Measurements from ENCODE around the gene GRB2.

GRB2 gene

GRCh38 chr17:75339971-75340370, 65.5 kb downstream of the GRB2 start:
- H3K4me3 ChIP-seq (ENCODE audit: low read length): no peak overlapping the region
- no peak overlapping the region for H3K27ac ChIP-seq (ENCODE audit: low read depth, low read length)
- no peak overlapping the region for H3K9ac ChIP-seq (ENCODE audit: low read length)
- H3K27me3 ChIP-seq (ENCODE audit: control insufficient read depth, insufficient read depth, low read length): no peaks in the 10 kb centered on the region
- peaks cover 4% of the 10 kb centered on the region for H3K4me1 ChIP-seq (ENCODE audit: control insufficient read depth, insufficient read depth, low read length)
- H3K36me3 ChIP-seq (ENCODE audit: control insufficient read depth, insufficient read depth, low read length): no peaks in the 10 kb centered on the region

- no peak overlapping the region for H3K9ac ChIP-seq (ENCODE audit: low read length)
These were observed 67.1 kb downstream of the GRB2 start for GRCh38 chr17:75338335-75338734.

DNA sequence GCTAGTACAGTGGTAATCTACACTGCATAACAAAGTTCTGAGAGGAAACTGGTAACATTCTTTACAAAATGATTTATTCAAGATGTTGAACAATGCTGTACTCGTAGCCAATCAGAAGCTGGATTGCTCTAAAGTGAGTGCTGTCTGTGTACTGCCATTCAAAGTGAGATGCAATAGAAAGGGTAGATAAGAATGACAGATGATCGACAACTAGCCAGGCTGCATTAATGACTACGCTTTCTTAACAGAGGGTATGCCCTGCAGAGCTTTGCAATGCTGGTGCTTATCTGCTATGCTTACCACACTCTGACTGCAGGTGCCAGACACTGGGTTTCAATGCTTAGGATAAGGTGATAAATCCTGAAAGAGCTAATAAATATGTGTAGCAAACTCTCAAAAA, 70.2 kb downstream of the GRB2 start:
- Histone ChIP-seq H3K36me3 (ENCODE audit: control insufficient read depth, insufficient read depth, low read length) (peaks cover 7% of the 10 kb centered on the region), H3K4me3 (ENCODE audit: low read length) (no peak overlapping the region), H3K27me3 (ENCODE audit: control insufficient read depth, insufficient read depth, low read length) (no peaks in the 10 kb centered on the region), H3K4me1 (ENCODE audit: control insufficient read depth, insufficient read depth, low read length) (peaks cover 1% of the 10 kb centered on the region), H3K27ac (ENCODE audit: low read depth, low read length) (no peak overlapping the region), H3K9ac (ENCODE audit: low read length) (no peak overlapping the region)

More at GRCh38 chr17:75338335-75338734, 67.1 kb downstream of the GRB2 start:
- Histone ChIP-seq H3K27ac (ENCODE audit: low read depth, low read length) (no peak overlapping the region), H3K27me3 (ENCODE audit: control insufficient read depth, insufficient read depth, low read length) (no peaks in the 10 kb centered on the region), H3K36me3 (ENCODE audit: control insufficient read depth, insufficient read depth, low read length) (no peaks in the 10 kb centered on the region), H3K4me3 (ENCODE audit: low read length) (no peak overlapping the region), H3K4me1 (ENCODE audit: control insufficient read depth, insufficient read depth, low read length) (peaks cover 4% of the 10 kb centered on the region)

GRCh38 chr17:75334723-75335122, 70.8 kb downstream of the GRB2 start:
- Histone ChIP-seq H3K27me3 (ENCODE audit: control insufficient read depth, insufficient read depth, low read length) (no peaks in the 10 kb centered on the region), H3K9ac (ENCODE audit: low read length) (no peak overlapping the region), H3K4me1 (ENCODE audit: control insufficient read depth, insufficient read depth, low read length) (no peaks in the 10 kb centered on the region), H3K27ac (ENCODE audit: low read depth, low read length) (no peak overlapping the region), H3K4me3 (ENCODE audit: low read length) (no peak overlapping the region), H3K36me3 (ENCODE audit: control insufficient read depth, insufficient read depth, low read length) (peaks cover 7% of the 10 kb centered on the region)

GRCh38 chr17:75331671-75332070, 73.8 kb downstream of the GRB2 start:
- Histone ChIP-seq H3K27me3 (ENCODE audit: control insufficient read depth, insufficient read depth, low read length) (no peaks in the 10 kb centered on the region), H3K36me3 (ENCODE audit: control insufficient read depth, insufficient read depth, low read length) (peaks cover 7% of the 10 kb centered on the region), H3K4me1 (ENCODE audit: control insufficient read depth, insufficient read depth, low read length) (no peaks in the 10 kb centered on the region), H3K9ac (ENCODE audit: low read length) (no peak overlapping the region), H3K27ac (ENCODE audit: low read depth, low read length) (no peak overlapping the region), H3K4me3 (ENCODE audit: low read length) (no peak overlapping the region)

GRCh38 chr17:75327757-75328156, 77.7 kb downstream of the GRB2 start:
- Histone ChIP-seq H3K9ac (ENCODE audit: low read length) (no peak overlapping the region), H3K36me3 (ENCODE audit: control insufficient read depth, insufficient read depth, low read length) (peaks cover 7% of the 10 kb centered on the region), H3K4me3 (ENCODE audit: low read length) (no peak overlapping the region), H3K27me3 (ENCODE audit: control insufficient read depth, insufficient read depth, low read length) (no peaks in the 10 kb centered on the region), H3K27ac (ENCODE audit: low read depth, low read length) (no peak overlapping the region), H3K4me1 (ENCODE audit: control insufficient read depth, insufficient read depth, low read length) (peaks cover 3% of the 10 kb centered on the region)

- no peak overlapping the region for H3K27ac ChIP-seq (ENCODE audit: low read depth, low read length)
- H3K9ac ChIP-seq (ENCODE audit: low read length): no peak overlapping the region
- no peaks in the 10 kb centered on the region for H3K27me3 ChIP-seq (ENCODE audit: control insufficient read depth, insufficient read depth, low read length)
- peaks cover 3% of the 10 kb centered on the region for H3K4me1 ChIP-seq (ENCODE audit: control insufficient read depth, insufficient read depth, low read length)
- no peak overlapping the region for H3K4me3 ChIP-seq (ENCODE audit: low read length)
- peaks cover 5% of the 10 kb centered on the region for H3K36me3 ChIP-seq (ENCODE audit: control insufficient read depth, insufficient read depth, low read length)
These were observed 79.1 kb downstream of the GRB2 start for GRCh38 chr17:75326226-75326848.

DNA sequence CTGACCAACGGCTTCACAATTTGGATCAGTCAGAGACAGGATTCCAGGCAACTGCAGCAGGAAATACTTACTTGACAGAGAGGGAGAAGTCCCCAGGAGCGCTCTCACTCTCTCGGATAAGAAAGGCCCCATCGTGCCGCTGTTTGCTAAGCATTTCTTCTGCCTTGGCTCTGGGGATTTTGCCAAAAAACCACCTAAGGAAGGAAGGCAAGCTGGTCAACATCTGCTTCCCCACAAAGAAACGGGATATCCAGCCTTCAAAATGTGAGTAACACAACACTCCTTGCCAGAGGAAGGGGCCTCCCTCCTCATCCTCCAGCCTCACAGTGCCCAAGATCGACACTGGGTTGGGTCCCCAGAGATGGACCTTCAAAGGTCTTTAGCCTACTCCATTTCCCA, 79.7 kb downstream of the GRB2 start:
- no peak overlapping the region for H3K4me3 ChIP-seq (ENCODE audit: low read length)
- H3K36me3 ChIP-seq (ENCODE audit: control insufficient read depth, insufficient read depth, low read length): peaks cover 5% of the 10 kb centered on the region
- no peaks in the 10 kb centered on the region for H3K27me3 ChIP-seq (ENCODE audit: control insufficient read depth, insufficient read depth, low read length)
- no peak overlapping the region for H3K27ac ChIP-seq (ENCODE audit: low read depth, low read length)
- peaks cover 3% of the 10 kb centered on the region for H3K4me1 ChIP-seq (ENCODE audit: control insufficient read depth, insufficient read depth, low read length)
- H3K9ac ChIP-seq (ENCODE audit: low read length): no peak overlapping the region

- H3K4me3 ChIP-seq (ENCODE audit: low read length): no peak overlapping the region
- no peak overlapping the region for H3K27ac ChIP-seq (ENCODE audit: low read depth, low read length)
- no peaks in the 10 kb centered on the region for H3K27me3 ChIP-seq (ENCODE audit: control insufficient read depth, insufficient read depth, low read length)
- H3K9ac ChIP-seq (ENCODE audit: low read length): no peak overlapping the region
- H3K36me3 ChIP-seq (ENCODE audit: control insufficient read depth, insufficient read depth, low read length): peaks cover 10% of the 10 kb centered on the region
- peaks cover 5% of the 10 kb centered on the region for H3K4me1 ChIP-seq (ENCODE audit: control insufficient read depth, insufficient read depth, low read length)
These were observed 80.1 kb downstream of the GRB2 start for GRCh38 chr17:75325348-75325747.

GRCh38 chr17:75321506-75321905, 84.0 kb downstream of the GRB2 start:
- H3K27ac ChIP-seq (ENCODE audit: low read depth, low read length): no peak overlapping the region
- H3K27me3 ChIP-seq (ENCODE audit: control insufficient read depth, insufficient read depth, low read length): no peaks in the 10 kb centered on the region
- peaks cover 24% of the 10 kb centered on the region for H3K36me3 ChIP-seq (ENCODE audit: control insufficient read depth, insufficient read depth, low read length)
- H3K4me1 ChIP-seq (ENCODE audit: control insufficient read depth, insufficient read depth, low read length): peaks cover 7% of the 10 kb centered on the region
- H3K4me3 ChIP-seq (ENCODE audit: low read length): no peak overlapping the region
- no peak overlapping the region for H3K9ac ChIP-seq (ENCODE audit: low read length)

- Histone ChIP-seq H3K4me1 (ENCODE audit: control insufficient read depth, insufficient read depth, low read length) (peaks cover 7% of the 10 kb centered on the region), H3K4me3 (ENCODE audit: low read length) (no peak overlapping the region), H3K9ac (ENCODE audit: low read length) (no peak overlapping the region), H3K36me3 (ENCODE audit: control insufficient read depth, insufficient read depth, low read length) (peaks cover 24% of the 10 kb centered on the region), H3K27me3 (ENCODE audit: control insufficient read depth, insufficient read depth, low read length) (no peaks in the 10 kb centered on the region), H3K27ac (ENCODE audit: low read depth, low read length) (peak overlapping the region; percentile 30)
These were observed 85.4 kb downstream of the GRB2 start for GRCh38 chr17:75319904-75320691.

GRCh38 chr17:75318615-75319222, 86.8 kb downstream of the GRB2 start:
- peaks cover 24% of the 10 kb centered on the region for H3K36me3 ChIP-seq (ENCODE audit: control insufficient read depth, insufficient read depth, low read length)
- H3K27me3 ChIP-seq (ENCODE audit: control insufficient read depth, insufficient read depth, low read length): no peaks in the 10 kb centered on the region
- no peak overlapping the region for H3K27ac ChIP-seq (ENCODE audit: low read depth, low read length)
- H3K9ac ChIP-seq (ENCODE audit: low read length): no peak overlapping the region
- peaks cover 7% of the 10 kb centered on the region for H3K4me1 ChIP-seq (ENCODE audit: control insufficient read depth, insufficient read depth, low read length)
- no peak overlapping the region for H3K4me3 ChIP-seq (ENCODE audit: low read length)
